ENCODE results near the gene GIMAP1.

The GIMAP1 gene

GRCh38 chr7:150723467-150723866, 7.1 kb downstream of the GIMAP1 start:
- no peak for DNase-seq

GRCh38 chr7:150727381-150727780, 11.0 kb downstream of the GIMAP1 start:
- DNase-seq = no peak

GRCh38 chr7:150728011-150728410, 11.6 kb downstream of the GIMAP1 start:
- DNase-seq = no peak

GRCh38 chr7:150728609-150729008, 12.2 kb downstream of the GIMAP1 start:
- no peak for DNase-seq

GRCh38 chr7:150731916-150732315, 15.5 kb downstream of the GIMAP1 start:
- DNase-seq = no peak

- no peak for DNase-seq
Measured at GRCh38 chr7:150732786-150733481, 16.5 kb downstream of the GIMAP1 start.

GRCh38 chr7:150733482-150734095, 17.2 kb downstream of the GIMAP1 start:
- DNase-seq = no peak

GRCh38 chr7:150734254-150734653, 17.8 kb downstream of the GIMAP1 start:
- no peak for DNase-seq

GRCh38 chr7:150735596-150736358, 19.4 kb downstream of the GIMAP1 start:
- DNase-seq = no peak

GRCh38 chr7:150736864-150737263, 20.5 kb downstream of the GIMAP1 start:
- DNase-seq = no peak

- DNase-seq = no peak
Measured at GRCh38 chr7:150737265-150738055, 21.0 kb downstream of the GIMAP1 start, which contains the start of gene GIMAP5. GIMAP5 (plus strand) TSS chr7:150737418; CDS start chr7:150740885, 3,467 bp downstream.

- DNase-seq = no peak
Measured at GRCh38 chr7:150738092-150738491, 21.7 kb downstream of the GIMAP1 start.

GRCh38 chr7:150738591-150739001, 22.2 kb downstream of the GIMAP1 start:
- DNase-seq = no peak

- DNase-seq = no peak
Measured at GRCh38 chr7:150739033-150739432, 22.6 kb downstream of the GIMAP1 start.

- DNase-seq = no peak
Measured at GRCh38 chr7:150740053-150740452, 23.6 kb downstream of the GIMAP1 start.

- no peak for DNase-seq
Measured at GRCh38 chr7:150742286-150742968, 26.0 kb downstream of the GIMAP1 start.

- no peak for DNase-seq
Measured at GRCh38 chr7:150744041-150744656, 27.7 kb downstream of the GIMAP1 start.

- no peak for DNase-seq
Measured at GRCh38 chr7:150745086-150745485, 28.7 kb downstream of the GIMAP1 start.

- no peak for DNase-seq
Measured at GRCh38 chr7:150745876-150746275, 29.5 kb downstream of the GIMAP1 start.

GRCh38 chr7:150746921-150747320, 30.5 kb downstream of the GIMAP1 start:
- DNase-seq = no peak

- DNase-seq = no peak
Measured at GRCh38 chr7:150748376-150748775, 32.0 kb downstream of the GIMAP1 start.

- DNase-seq = no peak
Measured at GRCh38 chr7:150751702-150752101, 35.3 kb downstream of the GIMAP1 start.
